GM04504 (cell line): ENCODE results near the gene DGKG.
A peak's percentile ranks its signal among the peaks of the same experiment; 100 is the strongest.

Experiments used
- DNase-seq: peaks from one replicate; pipeline ENCODE4 v3.0.0-alpha.2; 2012; ENCODE audit warnings: low read depth

Gene DGKG

GRCh38 chr3:186318135-186318534 lies 43.9 kb downstream of the DGKG start:
- no peak for DNase-seq

- no peak for DNase-seq
These were observed 44.6 kb downstream of the DGKG start for GRCh38 chr3:186317478-186317877.

- DNase-seq = no peak
These were observed 45.3 kb downstream of the DGKG start for GRCh38 chr3:186316666-186317260.

GRCh38 chr3:186315581-186316354 lies 46.3 kb downstream of the DGKG start:
- peak; percentile 31 for DNase-seq

GRCh38 chr3:186314896-186315295 lies 47.1 kb downstream of the DGKG start:
- DNase-seq = no peak

GRCh38 chr3:186311441-186311840 lies 50.6 kb downstream of the DGKG start:
- no peak for DNase-seq

GRCh38 chr3:186308549-186308948 lies 53.5 kb downstream of the DGKG start:
- no peak for DNase-seq

GRCh38 chr3:186307594-186308221 lies 54.3 kb downstream of the DGKG start:
- no peak for DNase-seq

GRCh38 chr3:186305286-186305685 lies 56.7 kb downstream of the DGKG start:
- DNase-seq = no peak

- no peak for DNase-seq
These were observed 58.1 kb downstream of the DGKG start for GRCh38 chr3:186303965-186304364.

- no peak for DNase-seq
These were observed 62.7 kb downstream of the DGKG start for GRCh38 chr3:186299327-186299726.

- no peak for DNase-seq
These were observed 63.2 kb downstream of the DGKG start for GRCh38 chr3:186298876-186299275.

- DNase-seq = no peak
These were observed 71.2 kb downstream of the DGKG start for GRCh38 chr3:186290796-186291195.

GRCh38 chr3:186287711-186288110 lies 74.3 kb downstream of the DGKG start:
- peak; percentile 84 for DNase-seq

- no peak for DNase-seq
These were observed 75.9 kb downstream of the DGKG start for GRCh38 chr3:186286114-186286513.

- no peak for DNase-seq
These were observed 77.4 kb downstream of the DGKG start for GRCh38 chr3:186284661-186285060.

- DNase-seq = no peak
These were observed 77.7 kb downstream of the DGKG start for GRCh38 chr3:186284349-186284652.

- DNase-seq = peak; percentile 74
These were observed 78.2 kb downstream of the DGKG start for GRCh38 chr3:186283651-186284348.

- no peak for DNase-seq
These were observed 78.9 kb downstream of the DGKG start for GRCh38 chr3:186283096-186283495.

GRCh38 chr3:186281176-186281575 lies 80.9 kb downstream of the DGKG start:
- peak; percentile 58 for DNase-seq

GRCh38 chr3:186280737-186281136 lies 81.3 kb downstream of the DGKG start:
- DNase-seq = no peak

GRCh38 chr3:186277268-186277909 lies 84.6 kb downstream of the DGKG start:
- DNase-seq = no peak
